AG04450 (cell line): ENCODE data around the gene RCAN1. TPM values are rescaled to one million over a fixed set of nuclear protein-coding genes. Genes with fewer than 3 reads are reported as not detected.
"Not testable (repeated sequence)": the region's sequence is repeated elsewhere in the genome, so short reads cannot be mapped to it uniquely, and the experiment has no call there.

Source experiments
- CTCF ChIA-PET: fragments of 300-600, 350-600 bp; formaldehyde crosslinking; extraction: SDS; loops from one replicate; lab custom pipeline; 2022; ENCODE audit warnings: antibody characterized with exemption, inconsistent platforms; lab: Charles Lee
- POLR2A ChIA-PET: fragments of 350-600 bp; formaldehyde crosslinking; extraction: SDS; loops from one replicate; lab custom pipeline; 2021; ENCODE audit warnings: antibody characterized with exemption, inconsistent platforms; lab: Yijun Ruan, JAX
- DNase-seq: peaks from one replicate; pipeline ENCODE4 v3.0.0-alpha.2; 2011; ENCODE audit warnings: low read depth, low spot score
- H3K27ac ChIP-seq: one replicate; pipeline ENCODE4 v1.5.1; 2012; ENCODE audit warnings: low read depth, low read length, control low read depth
- H3K27me3 ChIP-seq: one replicate; pipeline ENCODE4 v1.6.0; 2012; ENCODE audit warnings: low read length; ENCODE audit not compliant: control insufficient read depth, insufficient read depth
- H3K4me3 ChIP-seq: 2 replicates; pipeline ENCODE4 v1.5.1; 2011; ENCODE audit warnings: mild to moderate bottlenecking, low read depth, low read length, control low read depth
- H3K9me3 ChIP-seq: 2 replicates; pipeline ENCODE4 v1.5.1; 2012; ENCODE audit warnings: low read length; ENCODE audit not compliant: control insufficient read depth, insufficient read depth
- polyA plus RNA-seq: library from polyadenylated mRNA; depleted of rRNA; stranded (reverse); fragments of >200 nt; gene quantifications from 2 replicates; pipeline ENCODE4 v1.2.3, GENCODE V29; 2011; rRNA removed
- TF ChIP-seq, protein P1 (sequence below): IDR thresholded peaks from 2 replicates; pipeline ENCODE4 v1.5.1; 2011; ENCODE audit warnings: low read depth, low read length, control low read depth, inconsistent platforms

RCAN1 gene
- polyA plus RNA-seq, 1 experiment = 50.6 TPM

DNA sequence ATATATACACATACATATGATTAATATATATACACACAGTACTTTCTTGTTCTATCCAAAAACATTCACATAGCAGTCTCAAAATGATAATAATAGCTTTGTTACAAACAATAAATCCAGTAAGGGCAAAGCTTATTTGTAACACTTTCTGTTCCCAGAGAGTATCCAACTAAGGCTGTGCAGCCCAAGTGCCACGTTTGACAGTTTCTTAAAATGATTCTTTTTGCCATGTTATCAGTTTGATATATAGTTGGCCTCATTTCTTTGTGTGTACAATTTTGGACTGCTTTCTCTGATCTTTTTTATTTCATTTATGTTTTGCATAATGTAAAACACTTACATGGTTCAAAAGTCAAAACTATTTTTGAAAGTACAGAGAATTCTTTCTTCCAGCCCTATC, 114.7 kb downstream of the RCAN1 start:
- ChIA-PET POLR2A (interaction anchor here (0.7 kb wide), 1 partner anchor 24 kb away, joined by 6 read pairs; no protein-coding TSS in a partner anchor), CTCF (interaction anchor here (2.1 to 3.5 kb wide), 2 partner anchors 10 to 102 kb away, joined by 11 to 18 read pairs; no protein-coding TSS in a partner anchor)
- Histone ChIP-seq H3K9me3 (peaks cover 5% of the 10 kb centered on the region; the same call in 1 of the 2 replicates), H3K4me3 (no peak overlapping the region), H3K27me3 (peaks cover 19% of the 10 kb centered on the region), H3K27ac (no peak overlapping the region)
- TF ChIP-seq, protein P1, sequence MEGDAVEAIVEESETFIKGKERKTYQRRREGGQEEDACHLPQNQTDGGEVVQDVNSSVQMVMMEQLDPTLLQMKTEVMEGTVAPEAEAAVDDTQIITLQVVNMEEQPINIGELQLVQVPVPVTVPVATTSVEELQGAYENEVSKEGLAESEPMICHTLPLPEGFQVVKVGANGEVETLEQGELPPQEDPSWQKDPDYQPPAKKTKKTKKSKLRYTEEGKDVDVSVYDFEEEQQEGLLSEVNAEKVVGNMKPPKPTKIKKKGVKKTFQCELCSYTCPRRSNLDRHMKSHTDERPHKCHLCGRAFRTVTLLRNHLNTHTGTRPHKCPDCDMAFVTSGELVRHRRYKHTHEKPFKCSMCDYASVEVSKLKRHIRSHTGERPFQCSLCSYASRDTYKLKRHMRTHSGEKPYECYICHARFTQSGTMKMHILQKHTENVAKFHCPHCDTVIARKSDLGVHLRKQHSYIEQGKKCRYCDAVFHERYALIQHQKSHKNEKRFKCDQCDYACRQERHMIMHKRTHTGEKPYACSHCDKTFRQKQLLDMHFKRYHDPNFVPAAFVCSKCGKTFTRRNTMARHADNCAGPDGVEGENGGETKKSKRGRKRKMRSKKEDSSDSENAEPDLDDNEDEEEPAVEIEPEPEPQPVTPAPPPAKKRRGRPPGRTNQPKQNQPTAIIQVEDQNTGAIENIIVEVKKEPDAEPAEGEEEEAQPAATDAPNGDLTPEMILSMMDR = no peak
- no peak for DNase-seq

- Histone ChIP-seq H3K27me3 (peaks cover 18% of the 10 kb centered on the region), H3K27ac (no peak overlapping the region), H3K4me3 (no peak overlapping the region), H3K9me3 (peaks cover 5% of the 10 kb centered on the region; the same call in 1 of the 2 replicates)
- no peak for DNase-seq
- POLR2A ChIA-PET = no interaction called here
- TF ChIP-seq, protein P1 = no peak
- CTCF ChIA-PET = interaction anchor here (2.1 to 3.5 kb wide), 2 partner anchors 11 to 103 kb away, joined by 11 to 18 read pairs; no protein-coding TSS in a partner anchor
Observed at GRCh38 chr21:34499116-34499515, 115.8 kb downstream of the RCAN1 start.

DNA sequence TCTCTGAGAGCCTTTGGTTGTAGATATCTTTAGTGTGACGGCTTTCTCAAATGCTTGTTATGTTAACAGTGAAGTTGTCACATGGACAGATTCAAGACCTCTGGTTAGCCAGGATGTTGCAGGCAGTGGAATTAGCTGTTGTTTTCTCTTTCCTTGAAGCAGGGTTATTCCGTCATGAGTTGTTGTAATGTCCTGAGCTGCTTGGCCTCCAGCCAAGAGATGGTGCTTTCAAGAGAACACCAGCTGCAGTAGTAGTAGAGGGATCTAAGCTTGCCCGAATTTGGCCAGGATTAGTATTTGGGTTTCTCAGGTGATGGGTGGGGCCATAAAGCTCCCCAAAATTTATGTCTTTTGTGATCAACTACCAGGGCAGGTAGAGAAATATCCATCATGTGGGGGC, 116.3 kb downstream of the RCAN1 start:
- DNase-seq = no peak
- Histone ChIP-seq H3K9me3 (peaks cover 5% of the 10 kb centered on the region; the same call in 1 of the 2 replicates), H3K27ac (no peak overlapping the region), H3K27me3 (peaks cover 15% of the 10 kb centered on the region), H3K4me3 (no peak overlapping the region)
- ChIA-PET POLR2A (interaction anchor here (0.6 kb wide), 1 partner anchor 28 kb away, joined by 3 read pairs; no protein-coding TSS in a partner anchor), CTCF (interaction anchor here (2.1 to 3.5 kb wide), 2 partner anchors 12 to 104 kb away, joined by 11 to 18 read pairs; no protein-coding TSS in a partner anchor)
- TF ChIP-seq, protein P1 = no peak

GRCh38 chr21:34483854-34484253, 131.1 kb downstream of the RCAN1 start:
- CTCF ChIA-PET, H3K27me3 ChIP-seq, H3K4me3 ChIP-seq, DNase-seq, H3K27ac ChIP-seq, H3K9me3 ChIP-seq, POLR2A ChIA-PET: not testable (repeated sequence)

- H3K9me3 ChIP-seq, H3K4me3 ChIP-seq, POLR2A ChIA-PET, CTCF ChIA-PET, DNase-seq, H3K27ac ChIP-seq, H3K27me3 ChIP-seq: not testable (repeated sequence)
Observed at GRCh38 chr21:34483435-34483834, 131.5 kb downstream of the RCAN1 start.

DNA sequence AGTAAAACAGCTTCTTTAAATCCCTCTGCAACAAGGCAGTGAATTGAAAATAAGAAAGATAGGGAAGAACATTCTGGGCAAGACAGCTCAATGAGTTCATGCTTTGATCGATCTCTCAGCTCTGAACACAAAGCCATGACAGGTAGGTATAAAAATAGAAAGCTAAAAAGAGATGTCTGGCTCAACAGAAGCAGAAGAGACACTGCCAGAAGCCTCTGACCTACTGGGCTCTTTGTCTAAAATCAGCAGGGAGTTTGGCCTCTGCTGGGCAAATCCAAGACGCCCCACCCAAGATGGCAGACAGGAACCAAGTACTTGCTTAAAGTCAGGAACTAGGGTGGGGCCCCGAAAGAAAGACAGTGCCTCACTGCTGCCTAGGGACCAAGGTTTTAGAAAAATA, 147.6 kb downstream of the RCAN1 start:
- H3K9me3 ChIP-seq, H3K4me3 ChIP-seq, H3K27ac ChIP-seq, POLR2A ChIA-PET, DNase-seq, CTCF ChIA-PET, H3K27me3 ChIP-seq: not testable (repeated sequence)

Other genes starting within 250 kb of the RCAN1 start
- 7.5 and 15.1 TPM in 2 replicates for gene SMIM11, start 239.6 kb downstream of the RCAN1 start, polyA plus RNA-seq
- gene SMIM34, start 191.2 kb downstream of the RCAN1 start, polyA plus RNA-seq = 0.09 TPM in 1 of 2 replicates, not detected in the other
- gene KCNE1, start 102.9 kb downstream of the RCAN1 start, polyA plus RNA-seq = 0.38 and 0.52 TPM in 2 replicates
- gene CLIC6, start 53.9 kb upstream of the RCAN1 start, polyA plus RNA-seq = 0.02 TPM in 1 of 2 replicates, not detected in the other